Heart right ventricle (tissue), 16 donors: ENCODE measurements around the gene COL4A3. TPM values are rescaled to one million over a fixed set of nuclear protein-coding genes. Genes with fewer than 3 reads are reported as not detected.

ENCODE experiments used
- ATAC-seq, 8 donors: fragments of 200-7000 bp; cut with Tn5 transposase; one replicate each; pipeline ENCODE4 v1.9.1; 2020; ENCODE audit warnings: mild to moderate bottlenecking in 8 of 8, moderate library complexity in 8 of 8, moderate number of reproducible peaks in 1 of 8
- DNase-seq, 2 donors: peaks; one replicate each; pipeline ENCODE4 v3.0.0-alpha.2; 2020
- H3K27ac ChIP-seq, 10 donors: fragments of 200-600 bp; sonication (generic) in 2 of 10; one replicate each; pipeline versions ENCODE4 v1.5.0 to v1.8.0; 2020 to 2022; ENCODE audit warnings: mild to moderate bottlenecking in 3 of 10
- H3K27me3 ChIP-seq, 7 donors: fragments of 200-600 bp; one replicate each; pipeline ENCODE4 v1.8.0; 2021 to 2022; ENCODE audit warnings: mild to moderate bottlenecking in 2 of 7
- H3K36me3 ChIP-seq, 9 donors: fragments of 200-600 bp; sonication (generic) in 1 of 9; one replicate each; pipeline versions ENCODE4 v1.5.0 to v1.8.0; 2020 to 2022; ENCODE audit warnings: mild to moderate bottlenecking in 2 of 9
- H3K4me1 ChIP-seq, 9 donors: fragments of 200-600 bp; sonication (generic) in 1 of 9; one replicate each; pipeline versions ENCODE4 v1.5.0 to v1.8.0; 2020 to 2022; ENCODE audit warnings: mild to moderate bottlenecking in 4 of 9
- H3K4me3 ChIP-seq, 10 donors: fragments of 200-600 bp; sonication (generic) in 2 of 10; one replicate each; pipeline versions ENCODE4 v1.5.0 to v1.8.0; 2020 to 2022; ENCODE audit warnings: mild to moderate bottlenecking in 7 of 10, moderate library complexity in 2 of 10
- H3K9me3 ChIP-seq, 11 donors: fragments of 200-600 bp in 10 of 11; sonication (generic) in 2 of 11; one replicate each; pipeline versions ENCODE4 v1.5.0 to v1.8.0; 2013 to 2022; ENCODE audit warnings: mild to moderate bottlenecking in 2 of 11, control low read depth in 1 of 11, moderate library complexity in 1 of 11
- WGBS, 2 donors: extraction: QIAGEN DNeasy Blood & Tissue Kit; methylation state at CpG; one replicate each; pipeline ENCODE4 v1.1.7; 2013; ENCODE audit warnings: inconsistent platforms in 1 of 2; 5-methylcytosine and 5-hydroxymethylcytosine counted together
- intact Hi-C, 10 donors: fragments of 100-400 bp; cut with DNase I; formaldehyde crosslinking; loops; one replicate each; pipeline versions ENCODE4 v1.11.1 to v1.14.2; 2022
- polyA plus RNA-seq, 2 donors: library from polyadenylated mRNA; stranded (reverse); fragments of 200-250 nt; gene quantifications; one replicate each; pipeline ENCODE4 v1.2.3, GENCODE V29; 2013
- total RNA-seq, 10 donors: library from RNA; stranded (reverse); fragmentation: NEBNext Ultra II Directional in 3 of 10; extraction: Animal tissue kit (Norgen Biotek cat#: 25700) in 3 of 10; gene quantifications; one replicate each; pipeline versions ENCODE4 v1.2.1 to v1.2.4, GENCODE V29; 2021 to 2023
- TF ChIP-seq, protein P1 (sequence below), 9 donors: fragments of 200-600 bp; sonication (generic) in 2 of 9; IDR thresholded peaks; one replicate each; pipeline versions ENCODE4 v1.5.0 to v1.8.0; 2021 to 2022; ENCODE audit warnings: antibody characterized with exemption in 9 of 9, mild to moderate bottlenecking in 5 of 9, moderate library complexity in 1 of 9
- donor health status: Arrhythmogenic right ventricular cardiomyopathy.
- donor health status: ischemic (EF 13 %, LVEDD 7.1; RV severe dilation, severe dysfunction).
- donor health status: healthy with polysubstance abuse.
- donor health status: DM: no; HTN: yes; CAD: no.
- donor health status: DM: no; HTN: no; CAD: no.
- donor health status: ischemic (EF 25% LVEDD 6.9; RV normal size, moderate dysfunction).
- donor health status: ischemic (EF 25% LVEDD 5.7; RV mildly dilated, moderate dysfunction).
- donor health status: healthy.
- donor health status: DM: yes; HTN: yes; CAD: no.
- donor health status: Ischemic cardiomyopathy.
- donor health status: ischemic (EF 35%, LVEDD 5.7; RV mildly dilated, moderate dysfunction).
- donor health status: nonischemic (EF 11% LVEDD 7.7; RV severe dilation, severe dysfunction).
- donor health status: DM: yes; HTN: yes; CAD: no.
- donor health status: PGD.
- donor health status: ischemic (EF 29% LVEDD 5.4; RV normal size, mild dysfunction).
- donor health status: nonischemic (EF 23%, LVEDD 6.1; RV moderate dilation, normal function).

COL4A3 gene
- total and polyA plus RNA-seq, 12 donors, result 0.91 to 6.2 (median 2.3) TPM

DNA sequence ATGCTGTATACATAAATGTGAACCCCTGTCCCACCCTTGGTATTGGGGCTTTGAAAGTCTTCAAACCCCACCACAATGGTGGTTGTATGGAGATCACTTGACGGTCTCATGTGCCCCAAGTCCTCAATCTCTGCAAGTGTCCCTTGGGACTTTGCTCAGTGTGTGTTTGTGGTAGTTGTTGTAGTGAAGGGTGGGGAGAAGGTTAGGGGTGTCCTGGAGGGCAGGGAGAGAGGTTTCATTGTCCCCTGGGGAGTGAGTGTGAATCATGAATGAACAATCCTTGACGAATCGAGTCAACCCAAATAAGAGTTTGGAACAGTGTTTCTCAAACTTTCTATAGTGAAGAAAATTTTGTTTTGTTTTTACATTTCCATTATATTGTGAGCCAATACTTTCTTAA, 28.1 kb downstream of the COL4A3 start:
- intact Hi-C loops, result no loop called here
- TF ChIP-seq, protein P1, sequence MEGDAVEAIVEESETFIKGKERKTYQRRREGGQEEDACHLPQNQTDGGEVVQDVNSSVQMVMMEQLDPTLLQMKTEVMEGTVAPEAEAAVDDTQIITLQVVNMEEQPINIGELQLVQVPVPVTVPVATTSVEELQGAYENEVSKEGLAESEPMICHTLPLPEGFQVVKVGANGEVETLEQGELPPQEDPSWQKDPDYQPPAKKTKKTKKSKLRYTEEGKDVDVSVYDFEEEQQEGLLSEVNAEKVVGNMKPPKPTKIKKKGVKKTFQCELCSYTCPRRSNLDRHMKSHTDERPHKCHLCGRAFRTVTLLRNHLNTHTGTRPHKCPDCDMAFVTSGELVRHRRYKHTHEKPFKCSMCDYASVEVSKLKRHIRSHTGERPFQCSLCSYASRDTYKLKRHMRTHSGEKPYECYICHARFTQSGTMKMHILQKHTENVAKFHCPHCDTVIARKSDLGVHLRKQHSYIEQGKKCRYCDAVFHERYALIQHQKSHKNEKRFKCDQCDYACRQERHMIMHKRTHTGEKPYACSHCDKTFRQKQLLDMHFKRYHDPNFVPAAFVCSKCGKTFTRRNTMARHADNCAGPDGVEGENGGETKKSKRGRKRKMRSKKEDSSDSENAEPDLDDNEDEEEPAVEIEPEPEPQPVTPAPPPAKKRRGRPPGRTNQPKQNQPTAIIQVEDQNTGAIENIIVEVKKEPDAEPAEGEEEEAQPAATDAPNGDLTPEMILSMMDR (IDR thresholded peaks at IDR 0.05), result no peak
- Histone ChIP-seq H3K4me3 (no peak overlapping the region), H3K4me1 (peaks cover 0 to 25% (median 17%) of the 10 kb centered on the region in 9 donors), H3K27ac (no peak overlapping the region), H3K27me3 (no peaks in the 10 kb centered on the region), H3K36me3 (no peaks in the 10 kb centered on the region), H3K9me3 (no peaks in the 10 kb centered on the region)
- no peak for ATAC-seq
- DNase-seq, result no peak
- WGBS, 2 donors, result 85 to 94% methylated on average over 3 of the region's 3 CpGs

DNA sequence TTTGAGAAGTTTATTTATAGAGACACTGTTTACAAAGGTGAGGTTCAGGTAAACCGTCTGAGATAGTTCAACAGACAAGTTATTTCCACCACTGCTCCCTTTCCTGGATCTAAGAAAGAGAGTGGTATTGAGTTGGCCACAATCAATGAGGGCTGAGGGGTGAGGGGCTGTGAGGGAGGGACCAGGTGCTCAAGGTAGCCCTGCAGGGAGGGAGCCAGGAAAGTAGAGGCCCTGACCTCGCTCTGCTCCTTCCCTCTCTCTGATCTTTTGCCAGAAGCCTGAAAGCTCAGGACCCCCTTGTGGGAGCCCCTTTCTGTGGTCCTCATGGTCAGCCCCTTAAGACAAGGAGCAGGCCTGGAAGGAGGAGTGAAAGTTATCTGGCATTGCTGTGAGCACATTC, 29.8 kb downstream of the COL4A3 start:
- DNase-seq, result no peak
- Histone ChIP-seq H3K4me1 (peaks cover 0 to 8% (median 1%) of the 10 kb centered on the region in 9 donors), H3K4me3 (no peak overlapping the region), H3K9me3 (no peaks in the 10 kb centered on the region), H3K36me3 (no peaks in the 10 kb centered on the region), H3K27ac (no peak overlapping the region), H3K27me3 (no peaks in the 10 kb centered on the region)
- intact Hi-C loops, result no loop called here
- 81 to 89% methylated on average over 2 of the region's 2 CpGs for WGBS, 2 donors
- ATAC-seq, result no peak
- TF ChIP-seq, protein P1 (IDR thresholded peaks at IDR 0.05), result no peak

GRCh38 chr2:227198866-227199265, 34.4 kb downstream of the COL4A3 start:
- DNase-seq, result no peak
- H3K27ac ChIP-seq, result no peak overlapping the region
- H3K9me3 ChIP-seq, result no peaks in the 10 kb centered on the region
- intact Hi-C loops, result no loop called here
- no peaks in the 10 kb centered on the region for H3K4me1 ChIP-seq
- no peak overlapping the region for H3K4me3 ChIP-seq
- TF ChIP-seq, protein P1 (IDR thresholded peaks at IDR 0.05), result no peak
- H3K36me3 ChIP-seq, result no peaks in the 10 kb centered on the region
- no peaks in the 10 kb centered on the region for H3K27me3 ChIP-seq
- ATAC-seq, result peak in 2 of 8 donors; percentile 34 to 51
- 71 to 77% methylated on average over 3 of the region's 3 CpGs for WGBS, 2 donors

DNA sequence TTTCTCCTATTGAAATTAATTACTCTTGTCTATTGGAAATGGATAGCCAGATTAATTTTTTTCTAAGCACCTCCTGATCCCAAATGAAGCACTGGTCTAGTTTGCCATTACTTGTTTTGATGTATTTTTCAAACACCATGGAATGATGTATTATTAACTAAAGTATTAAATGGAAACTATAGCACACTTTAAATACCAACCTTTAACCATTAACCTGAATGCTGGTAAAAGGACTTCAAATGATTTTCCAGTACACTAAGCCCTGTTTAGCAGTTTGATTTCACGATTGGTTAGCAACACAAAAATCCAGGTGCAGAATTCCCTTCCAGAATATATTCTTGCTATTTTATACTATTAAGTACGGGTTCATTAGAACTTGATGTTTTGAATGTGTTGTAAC, 37.3 kb downstream of the COL4A3 start:
- H3K27me3 ChIP-seq, result no peaks in the 10 kb centered on the region
- no peaks in the 10 kb centered on the region for H3K36me3 ChIP-seq
- TF ChIP-seq, protein P1 (IDR thresholded peaks at IDR 0.05), result no peak
- ATAC-seq (no peak), DNase-seq (no peak)
- intact Hi-C loops, result no loop called here
- H3K4me3 ChIP-seq, result no peak overlapping the region
- H3K27ac ChIP-seq, result no peak overlapping the region
- WGBS, 2 donors, result 96 to 98% methylated on average over 2 of the region's 2 CpGs
- no peaks in the 10 kb centered on the region for H3K9me3 ChIP-seq
- H3K4me1 ChIP-seq, result no peaks in the 10 kb centered on the region
